ENCODE measurements around the gene MOCOS.

The MOCOS gene

DNA sequence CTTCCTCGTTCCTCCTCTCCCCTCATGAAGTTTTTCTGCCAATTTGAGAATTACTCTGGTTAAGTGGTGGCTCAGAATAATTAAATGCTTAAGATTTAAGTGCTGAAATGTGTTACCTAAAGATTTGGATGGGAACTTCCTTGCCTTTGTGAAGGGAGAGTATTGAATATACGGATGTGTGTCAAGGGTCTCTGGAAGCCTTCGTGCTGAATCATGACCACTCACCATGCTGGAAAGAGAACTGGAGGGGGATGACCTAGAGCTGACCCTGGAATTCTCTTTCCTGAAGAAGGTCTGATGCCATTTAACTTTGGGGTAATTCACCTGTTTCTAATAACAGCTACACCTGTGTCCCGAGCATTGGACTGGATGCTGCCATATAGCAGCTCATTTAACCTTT lies 2.2 kb downstream of the MOCOS start:
- H3K4me3 ChIP-seq (ENCODE audit: low read depth, low read length): no peak overlapping the region
- no peak for TF ChIP-seq CTCF (IDR thresholded peaks at IDR 0.05; ENCODE audit: control insufficient read depth, extremely low read depth, insufficient read depth)
- DNase-seq (ENCODE audit: low read depth): no peak

DNA sequence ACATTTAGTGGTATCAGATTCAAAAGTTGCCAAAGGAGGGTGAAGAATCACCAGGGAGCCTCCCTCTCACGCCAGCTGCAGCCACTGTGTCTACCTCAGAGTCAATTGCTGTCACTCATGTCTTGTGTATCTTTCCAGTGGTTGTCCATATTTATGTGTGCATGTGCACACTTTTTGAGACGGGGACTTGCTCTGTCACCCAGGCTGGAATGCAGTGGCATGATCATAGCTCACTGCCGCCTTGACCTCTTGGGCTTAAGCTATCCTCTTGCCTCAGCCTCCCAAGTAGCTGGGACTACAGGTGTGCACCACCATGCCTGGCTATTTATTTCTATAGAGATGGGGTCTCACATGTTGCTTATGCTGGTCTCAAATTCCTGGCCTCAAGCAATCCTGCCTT lies 4.0 kb downstream of the MOCOS start:
- H3K4me3 ChIP-seq (ENCODE audit: low read depth, low read length): no peak overlapping the region
- DNase-seq (ENCODE audit: low read depth): no peak
- TF ChIP-seq CTCF (IDR thresholded peaks at IDR 0.05; ENCODE audit: control insufficient read depth, extremely low read depth, insufficient read depth): no peak

GRCh38 chr18:36191711-36192110 lies 4.4 kb downstream of the MOCOS start:
- no peak overlapping the region for H3K4me3 ChIP-seq (ENCODE audit: low read depth, low read length)
- DNase-seq (ENCODE audit: low read depth): no peak
- no peak for TF ChIP-seq CTCF (IDR thresholded peaks at IDR 0.05; ENCODE audit: control insufficient read depth, extremely low read depth, insufficient read depth)

- H3K4me3 ChIP-seq (ENCODE audit: low read depth, low read length): no peak overlapping the region
- no peak for TF ChIP-seq CTCF (IDR thresholded peaks at IDR 0.05; ENCODE audit: control insufficient read depth, extremely low read depth, insufficient read depth)
- no peak for DNase-seq (ENCODE audit: low read depth)
These were observed 7.5 kb downstream of the MOCOS start for GRCh38 chr18:36194600-36195315.

DNA sequence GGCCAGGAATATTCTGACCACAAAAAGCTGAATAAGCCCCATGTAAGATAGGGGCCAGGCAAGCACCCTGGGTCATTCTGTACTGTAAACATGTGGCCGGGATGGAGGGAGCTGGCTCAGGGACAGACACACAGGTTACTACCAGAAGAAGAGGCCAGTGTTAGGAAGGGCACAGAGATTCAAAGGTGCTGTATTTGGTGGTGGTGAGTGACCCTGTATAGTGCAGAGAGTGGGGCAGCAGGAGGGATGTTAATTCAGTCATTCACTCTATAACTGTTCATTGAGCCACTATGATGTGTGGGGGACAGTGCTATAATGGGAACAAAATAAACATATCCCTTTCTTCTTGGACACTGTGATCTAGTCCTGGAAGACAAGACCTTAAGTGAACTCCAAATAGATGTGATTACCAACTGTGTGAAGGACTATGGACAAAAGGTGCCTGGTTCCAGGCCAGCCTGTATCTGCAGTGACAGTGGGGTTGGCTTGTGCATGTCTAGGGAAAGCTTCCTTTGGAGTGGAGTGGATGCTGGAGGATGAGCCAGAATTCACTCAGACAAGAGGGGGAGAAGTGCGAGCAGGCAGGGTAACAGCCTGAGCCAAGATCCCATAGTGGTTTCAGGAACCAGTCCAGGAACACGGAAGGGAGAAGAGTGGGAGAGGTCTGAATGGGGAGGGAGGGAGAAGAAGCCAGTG lies 8.3 kb downstream of the MOCOS start:
- H3K4me3 ChIP-seq (ENCODE audit: low read depth, low read length): no peak overlapping the region
- no peak for TF ChIP-seq CTCF (IDR thresholded peaks at IDR 0.05; ENCODE audit: control insufficient read depth, extremely low read depth, insufficient read depth)

GRCh38 chr18:36196238-36196995 lies 9.1 kb downstream of the MOCOS start:
- DNase-seq (ENCODE audit: low read depth): no peak
- H3K4me3 ChIP-seq (ENCODE audit: low read depth, low read length): no peak overlapping the region
- no peak for TF ChIP-seq CTCF (IDR thresholded peaks at IDR 0.05; ENCODE audit: control insufficient read depth, extremely low read depth, insufficient read depth)

More for the DNA sequence above, 8.3 kb downstream of the MOCOS start:
- DNase-seq (ENCODE audit: low read depth): no peak

All from LNCaP clone FGC (cell line).